Stimulated activated CD4-positive, alpha-beta T cell treated with anti-CD3 and anti-CD28 coated beads, TNF-alpha, amount 100 ng/mL, for 4 hours (primary cell): ENCODE measurements around the gene OGG1.
"Not testable (repeated sequence)": the region's sequence is repeated elsewhere in the genome, so short reads cannot be mapped to it uniquely, and the experiment has no call there.

Source experiments
- DNase-seq, 3 experiments: peaks; one replicate each; pipeline ENCODE4 v3.0.0-alpha.2; 2020; ENCODE audit warnings: low read depth in 3 of 3

The OGG1 gene

DNA sequence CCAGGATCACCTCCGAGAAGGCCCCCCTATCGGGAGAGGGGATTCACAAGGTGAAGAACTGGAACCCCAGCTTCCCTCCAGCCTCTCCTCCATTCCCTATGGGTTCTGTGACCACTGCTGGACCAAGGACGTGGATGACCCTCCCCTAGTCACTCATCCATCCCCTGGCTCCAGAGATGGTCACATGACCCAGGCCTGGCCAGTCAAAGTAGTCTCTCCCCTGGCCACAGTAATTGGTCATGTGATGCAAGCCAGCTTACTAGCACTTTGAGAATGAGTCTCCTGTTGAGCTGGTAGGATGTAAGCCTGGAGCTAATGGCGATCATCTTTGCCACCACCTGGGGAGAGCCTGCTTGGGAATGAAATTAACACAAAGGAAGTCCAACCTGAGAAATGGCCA lies 16.1 kb downstream of the OGG1 start:
- no peak for DNase-seq

- no peak for DNase-seq
Measured at GRCh38 chr3:9767418-9767817, 17.7 kb downstream of the OGG1 start.

DNA sequence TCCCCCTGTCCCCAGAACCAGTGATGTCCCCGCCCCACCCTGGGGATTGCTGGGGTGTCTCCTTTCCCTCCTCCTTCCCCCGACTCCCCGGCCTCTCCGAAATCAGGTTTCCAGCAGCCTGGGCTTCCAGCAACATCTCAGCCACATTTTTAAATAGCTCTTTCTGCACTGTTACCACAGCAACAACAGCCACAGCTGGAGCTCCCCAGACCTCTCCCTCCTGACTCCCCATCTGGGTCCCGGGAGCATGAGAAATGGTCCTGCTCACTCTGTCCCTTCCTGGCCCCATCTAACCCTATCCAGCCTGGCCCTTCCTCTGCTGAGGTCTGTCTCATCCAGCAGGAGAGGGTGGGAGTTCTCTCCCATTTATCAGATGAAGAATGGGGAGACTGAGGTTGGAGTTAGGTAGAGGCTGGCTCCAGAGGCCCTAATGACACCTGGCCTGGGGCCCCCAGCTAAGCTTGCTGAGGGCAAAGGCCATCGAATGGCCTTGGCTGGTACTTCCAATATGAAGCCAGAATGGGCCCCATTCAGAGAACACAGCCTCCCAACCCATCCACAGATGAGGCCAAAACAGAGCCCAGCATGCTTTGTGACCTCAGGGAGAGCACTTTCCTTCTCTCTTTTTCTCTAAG lies 18.5 kb downstream of the OGG1 start:
- DNase-seq = no peak

DNA sequence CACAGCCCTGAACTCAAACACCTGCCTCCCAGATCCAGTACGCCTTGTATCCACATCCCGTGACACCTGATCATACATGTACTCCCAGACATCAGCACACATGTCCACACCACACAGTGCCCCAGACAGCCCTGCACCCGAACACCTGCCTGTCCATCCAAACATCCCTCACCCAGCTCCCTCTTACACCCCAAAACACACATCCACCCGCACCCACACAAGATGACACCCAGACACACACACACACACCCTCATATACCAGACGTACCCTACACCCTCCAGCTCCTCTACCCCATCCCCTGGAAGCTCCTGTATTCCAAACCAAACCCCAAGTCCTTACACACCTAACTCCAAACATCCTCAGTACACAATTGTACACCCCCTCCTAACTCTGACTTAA lies 19.3 kb downstream of the OGG1 start:
- no peak for DNase-seq

GRCh38 chr3:9769426-9770275 lies 19.9 kb downstream of the OGG1 start, which contains the start of gene CAMK1:
TSS of gene CAMK1 (minus strand) at chr3:9769947. CDS start at chr3:9767749, 2,198 bp downstream.
- DNase-seq = peak; percentile 36 to 54 (median 40)

- no peak for DNase-seq
Measured at GRCh38 chr3:9770276-9770812, 20.6 kb downstream of the OGG1 start.

- not testable (repeated sequence) for DNase-seq
Measured at GRCh38 chr3:9771007-9771406, 21.3 kb downstream of the OGG1 start.

DNA sequence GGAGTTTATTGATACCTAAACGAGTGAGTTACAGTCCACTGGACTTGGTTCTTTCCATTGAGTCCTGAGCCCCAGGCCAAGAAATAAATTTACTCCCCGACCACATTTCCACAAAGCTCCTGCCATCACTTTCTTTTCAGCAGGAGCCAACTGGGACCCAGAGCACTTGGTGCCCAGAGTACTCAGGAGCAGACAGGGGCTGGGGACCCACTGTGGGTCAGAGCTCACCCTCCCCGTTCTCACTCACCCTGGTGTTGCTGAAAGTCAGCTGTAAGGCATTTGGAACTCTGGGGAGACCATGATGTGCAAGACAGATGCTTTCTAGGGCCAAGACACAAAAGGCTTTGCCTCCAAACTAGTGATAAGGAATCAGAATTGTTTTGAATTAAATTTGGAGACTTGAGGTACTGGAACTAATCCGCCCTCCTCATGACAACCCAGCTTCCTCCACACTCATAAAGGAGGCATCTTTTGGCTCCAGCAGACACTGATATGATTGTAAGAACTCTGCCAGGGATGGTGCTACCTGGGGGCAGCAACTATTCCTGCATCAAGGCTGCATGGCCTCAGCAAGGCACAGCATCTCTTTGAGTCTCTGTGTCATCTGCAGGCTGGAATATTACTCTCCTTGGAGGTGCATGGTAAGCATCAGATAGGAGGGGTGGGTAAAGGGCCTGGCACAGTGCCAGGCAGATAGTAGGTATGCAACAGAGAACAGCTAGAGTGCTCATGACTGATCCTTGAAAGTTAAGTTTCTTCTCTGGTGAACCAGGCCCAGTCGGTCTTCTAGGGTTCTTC lies 27.3 kb downstream of the OGG1 start:
- no peak for DNase-seq

DNA sequence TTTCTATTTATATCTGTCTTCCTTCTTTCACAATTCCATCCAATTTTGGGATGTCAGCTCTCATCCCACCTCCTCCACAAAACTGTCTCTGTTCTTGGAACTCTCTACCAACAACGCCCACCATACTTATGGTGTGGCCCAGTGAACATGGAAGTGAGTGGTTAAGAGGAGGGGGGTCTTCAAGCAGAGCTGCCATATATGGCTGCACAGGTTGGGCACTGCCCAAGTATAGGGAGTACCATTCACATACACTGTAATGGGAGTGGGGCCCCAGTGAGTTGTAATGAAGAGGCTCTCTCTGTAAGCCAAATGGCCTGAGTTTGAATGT lies 27.9 kb downstream of the OGG1 start:
- DNase-seq = no peak

DNA sequence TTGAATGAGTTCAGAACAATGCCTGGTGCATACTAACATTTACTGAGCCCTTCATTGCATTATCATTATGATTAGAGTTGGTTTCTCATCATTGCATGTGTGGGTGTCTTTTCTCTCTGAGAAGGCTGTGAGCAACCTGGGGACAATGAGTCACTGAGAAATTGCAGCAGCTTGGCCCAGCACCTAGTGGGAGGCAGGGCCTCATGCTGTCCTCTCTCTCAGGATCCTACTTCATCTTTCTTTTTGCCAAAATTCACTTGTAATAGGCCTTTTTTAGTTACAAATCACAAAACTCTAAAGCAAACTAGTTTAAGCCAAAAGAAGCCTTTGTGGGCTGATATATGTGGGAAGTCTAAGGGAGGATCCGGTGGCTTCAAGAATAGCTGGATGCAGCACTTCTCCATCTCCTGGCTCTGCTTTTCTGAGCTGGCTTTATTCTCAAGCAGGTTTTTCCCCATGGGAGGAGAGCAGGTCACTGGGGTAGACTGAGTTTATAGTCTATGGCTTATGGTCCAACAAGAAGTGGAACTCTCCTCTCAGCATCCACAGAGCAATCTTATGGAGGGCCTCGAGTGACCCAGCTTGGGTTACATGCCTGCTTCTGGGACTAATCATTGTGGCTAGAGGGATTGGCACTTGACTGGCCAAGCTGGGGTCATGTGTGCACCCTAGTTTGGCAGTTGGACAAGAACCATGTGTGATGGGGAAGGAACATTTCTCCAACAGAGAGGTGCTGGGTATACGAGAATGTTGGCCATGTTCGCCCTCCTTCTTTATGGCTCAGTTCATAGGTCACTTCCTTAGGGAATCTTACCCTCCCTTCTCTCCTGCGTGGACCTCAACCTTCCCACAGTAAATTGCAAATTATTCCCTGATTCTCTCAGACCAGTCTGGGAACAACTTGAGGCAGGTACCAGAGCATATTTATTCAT lies 28.7 kb downstream of the OGG1 start:
- peak in 2 of 3 experiments; percentile 28 to 36 for DNase-seq

DNA sequence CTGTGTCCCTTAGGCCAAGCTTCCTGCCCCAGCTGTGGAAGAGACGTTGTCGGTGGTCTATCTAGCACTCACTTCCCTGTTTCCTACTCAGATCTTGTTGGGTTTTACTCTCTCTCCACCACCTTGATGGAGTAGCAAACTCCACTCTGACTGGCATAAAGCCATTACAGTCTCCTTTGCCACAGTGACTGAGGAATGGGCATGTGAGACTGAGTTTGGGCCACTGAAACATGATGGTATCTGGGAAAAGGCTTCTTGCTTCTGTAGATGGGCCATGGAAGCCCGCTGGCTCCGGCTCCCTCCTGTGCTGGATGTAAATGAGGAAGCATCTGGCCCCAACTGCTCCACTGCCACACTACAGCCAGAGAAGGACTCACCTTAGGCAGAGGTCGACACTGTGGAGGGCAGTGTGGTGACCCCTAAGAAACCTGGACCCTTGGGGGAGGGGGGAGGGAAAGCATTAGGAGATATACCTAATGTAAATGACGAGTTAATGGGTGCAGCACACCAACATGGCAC lies 29.4 kb downstream of the OGG1 start:
- no peak for DNase-seq

- no peak for DNase-seq
Measured at GRCh38 chr3:9779721-9780457, 30.1 kb downstream of the OGG1 start.

- DNase-seq = no peak
Measured at GRCh38 chr3:9780458-9780812, 30.7 kb downstream of the OGG1 start.

DNA sequence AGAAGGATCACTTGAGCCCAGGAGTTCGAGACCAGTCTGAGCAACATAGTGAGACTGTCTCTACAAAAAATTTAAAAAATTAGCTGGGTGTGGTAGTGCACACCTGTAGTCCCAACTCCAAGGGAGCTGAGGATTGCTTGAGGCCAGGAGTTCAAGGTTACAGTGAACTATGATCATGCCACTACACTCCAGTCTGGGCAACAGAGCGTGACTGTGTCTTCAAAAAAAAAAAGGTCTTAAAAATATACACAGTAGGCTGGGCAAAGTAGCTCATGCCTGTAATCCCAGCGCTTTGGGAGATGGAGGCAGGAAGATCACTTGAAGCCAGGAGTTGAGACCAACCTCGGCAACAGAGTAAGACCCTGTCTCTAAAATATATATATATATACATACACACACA lies 31.2 kb downstream of the OGG1 start:
- DNase-seq = no peak

- no peak for DNase-seq
Measured at GRCh38 chr3:9781551-9781950, 31.8 kb downstream of the OGG1 start.

DNA sequence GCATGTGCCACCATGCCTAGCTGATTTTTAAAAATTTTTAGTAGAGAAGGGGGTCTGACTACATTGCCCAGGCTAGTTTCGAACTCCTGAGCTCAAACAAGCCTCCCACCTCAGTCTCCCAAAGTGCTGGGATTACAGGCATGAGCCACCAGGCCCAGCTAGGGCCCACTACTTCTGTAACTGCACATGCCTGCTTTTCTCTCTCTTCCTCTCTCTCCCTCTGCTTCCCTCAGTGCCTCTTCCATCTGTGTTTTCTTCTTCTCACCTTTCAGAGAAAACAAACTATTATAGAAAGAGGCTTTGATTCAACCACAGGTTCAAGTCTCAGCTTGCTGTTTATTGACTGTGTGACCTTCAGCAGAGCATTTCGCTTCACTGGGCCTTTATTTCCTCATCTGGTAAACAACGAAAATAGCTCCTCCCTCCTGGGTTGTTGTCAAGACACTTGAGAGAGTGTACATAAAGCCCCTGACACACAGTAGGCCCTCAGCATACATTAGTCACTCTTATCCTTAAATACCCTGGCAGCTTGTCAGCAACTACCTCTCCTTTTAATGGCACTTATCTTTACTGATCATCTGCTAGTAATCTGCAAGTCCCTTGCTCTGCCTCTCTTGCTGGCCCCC lies 32.3 kb downstream of the OGG1 start:
- no peak for DNase-seq

DNA sequence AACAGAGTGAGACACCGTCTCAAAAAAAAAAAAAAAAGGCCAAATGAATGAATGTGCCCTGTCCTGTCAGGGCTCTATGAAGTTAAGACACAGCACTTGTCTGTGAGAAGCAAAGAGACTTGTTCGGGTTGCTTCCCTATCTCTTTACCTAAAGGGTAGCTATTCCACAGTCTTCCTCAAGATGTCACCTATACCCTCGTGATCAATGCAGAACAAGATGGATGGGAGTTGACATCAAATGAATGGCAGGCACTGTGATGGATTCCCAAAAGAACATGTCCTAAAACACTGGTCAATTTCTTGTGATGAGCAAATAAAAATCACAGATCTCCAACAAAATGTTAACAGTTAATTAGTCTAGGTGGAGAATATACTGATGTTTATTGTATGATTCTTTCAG lies 33.0 kb downstream of the OGG1 start:
- DNase-seq = no peak

GRCh38 chr3:9783954-9784353 lies 34.2 kb downstream of the OGG1 start:
- no peak for DNase-seq

DNA sequence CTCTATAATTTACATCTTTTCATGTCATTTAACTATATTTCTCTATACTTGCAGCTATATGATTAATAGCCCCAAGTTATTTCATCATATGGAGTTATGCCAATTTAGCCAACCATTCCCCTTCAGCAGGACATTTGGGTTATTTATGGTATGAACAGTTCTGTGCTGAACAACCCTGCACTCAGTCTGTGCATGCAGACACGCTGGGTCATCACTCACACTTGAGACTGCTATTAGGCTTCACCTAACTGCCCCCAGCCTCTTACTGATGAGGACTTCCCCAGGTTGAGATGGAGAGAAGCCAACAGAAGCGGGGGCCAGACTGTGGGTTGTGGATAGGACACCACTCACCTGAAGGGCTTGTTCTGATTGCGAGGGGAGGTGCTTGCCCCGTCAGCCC lies 35.2 kb downstream of the OGG1 start:
- no peak for DNase-seq

- DNase-seq = no peak
Measured at GRCh38 chr3:9785602-9786001, 35.9 kb downstream of the OGG1 start.
